ENCODE results near the gene MYBPC3. TPM values are rescaled to one million over a fixed set of nuclear protein-coding genes. Genes with fewer than 3 reads are reported as not detected.

Gene MYBPC3
- total and polyA plus RNA-seq, 2 donors (not counting 3 experiments of a cell fraction or from before 2014, with no cell fraction given) = not detected

DNA sequence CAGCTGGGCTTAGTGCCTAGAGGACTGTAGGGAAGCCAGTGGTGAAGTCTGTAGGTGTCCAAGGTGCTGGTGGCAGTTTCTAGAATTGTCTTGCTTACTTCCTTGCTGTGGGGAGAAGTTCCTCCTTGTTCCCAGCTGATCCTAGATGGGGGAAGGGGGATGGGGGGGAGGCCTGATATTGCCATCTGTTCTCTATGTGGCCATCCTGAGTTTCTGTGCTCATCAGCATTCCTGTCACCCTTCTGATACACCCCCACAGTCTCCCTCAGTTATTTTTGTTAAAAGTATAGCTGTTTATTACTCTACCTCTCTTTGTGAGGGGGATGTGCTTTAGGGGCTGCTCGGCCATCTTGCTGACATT, 46.0 kb downstream of the MYBPC3 start:
- DNase-seq (ENCODE audit: low read depth, low spot score) (no peak), FAIRE-seq (no peak)
- Histone ChIP-seq H3K36me3 (ENCODE audit: control insufficient read depth in 2 of 2, extremely low read depth in 1 of 2, insufficient read depth in 2 of 2, low read length in 2 of 2) (peaks cover 3 to 34% of the 10 kb centered on the region in 2 experiments), H3K9me3 (replicated peaks; ENCODE audit: control insufficient read depth, insufficient read depth, low read length) (no peaks in the 10 kb centered on the region), H3K27me3 (ENCODE audit: control insufficient read depth in 2 of 2, insufficient read depth in 2 of 2, low read length in 2 of 2) (no peaks in the 10 kb centered on the region), H4K20me1 (replicated peaks; ENCODE audit: control insufficient read depth, extremely low read depth, insufficient read depth, low read length) (no peaks in the 10 kb centered on the region), H3K9ac (replicated peaks; ENCODE audit: extremely low read depth, insufficient read depth, low read length) (no peak overlapping the region), H2AFZ (ENCODE audit: low read depth, low read length) (no peak overlapping the region), H3K4me2 (ENCODE audit: insufficient read depth, low read length) (no peak overlapping the region), H3K79me2 (ENCODE audit: control insufficient read depth, insufficient read depth, low read length) (no peaks in the 10 kb centered on the region), H3K4me3 (replicated peaks in 1 of 3; ENCODE audit: insufficient read depth in 1 of 3, low read depth in 1 of 3, low read length in 3 of 3) (no peak overlapping the region), H3K9me1 (replicated peaks; ENCODE audit: control insufficient read depth, extremely low read depth, insufficient read depth, low read length) (no peaks in the 10 kb centered on the region), H3K27ac (ENCODE audit: insufficient read depth, low read depth, low read length) (no peak overlapping the region), H3K4me1 (ENCODE audit: control insufficient read depth, extremely low read depth, insufficient read depth, low read length) (no peaks in the 10 kb centered on the region)
- CTCF ChIA-PET = interaction anchor here (0.6 to 1.1 kb wide), 3 partner anchors 11 to 148 kb away, joined by 3 to 4 read pairs (median 3); no protein-coding TSS in a partner anchor
- TF ChIP-seq FOS (IDR thresholded peaks at IDR 0.05; ENCODE audit: borderline replicate concordance, insufficient read depth, low read length) (no peak), JUN (IDR thresholded peaks at IDR 0.05; ENCODE audit: borderline replicate concordance, insufficient read depth, insufficient read length, low read depth) (no peak), POLR2A (IDR thresholded peaks at IDR 0.05; ENCODE audit: low read depth, low read length) (no peak), GATA2 (IDR thresholded peaks at IDR 0.05; ENCODE audit: insufficient read depth, insufficient read length, low read depth, low read length) (no peak), POLR2AphosphoS5 (IDR thresholded peaks at IDR 0.05; ENCODE audit: insufficient read depth, low read depth, low read length) (no peak)
- TF ChIP-seq, protein P1, sequence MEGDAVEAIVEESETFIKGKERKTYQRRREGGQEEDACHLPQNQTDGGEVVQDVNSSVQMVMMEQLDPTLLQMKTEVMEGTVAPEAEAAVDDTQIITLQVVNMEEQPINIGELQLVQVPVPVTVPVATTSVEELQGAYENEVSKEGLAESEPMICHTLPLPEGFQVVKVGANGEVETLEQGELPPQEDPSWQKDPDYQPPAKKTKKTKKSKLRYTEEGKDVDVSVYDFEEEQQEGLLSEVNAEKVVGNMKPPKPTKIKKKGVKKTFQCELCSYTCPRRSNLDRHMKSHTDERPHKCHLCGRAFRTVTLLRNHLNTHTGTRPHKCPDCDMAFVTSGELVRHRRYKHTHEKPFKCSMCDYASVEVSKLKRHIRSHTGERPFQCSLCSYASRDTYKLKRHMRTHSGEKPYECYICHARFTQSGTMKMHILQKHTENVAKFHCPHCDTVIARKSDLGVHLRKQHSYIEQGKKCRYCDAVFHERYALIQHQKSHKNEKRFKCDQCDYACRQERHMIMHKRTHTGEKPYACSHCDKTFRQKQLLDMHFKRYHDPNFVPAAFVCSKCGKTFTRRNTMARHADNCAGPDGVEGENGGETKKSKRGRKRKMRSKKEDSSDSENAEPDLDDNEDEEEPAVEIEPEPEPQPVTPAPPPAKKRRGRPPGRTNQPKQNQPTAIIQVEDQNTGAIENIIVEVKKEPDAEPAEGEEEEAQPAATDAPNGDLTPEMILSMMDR (IDR thresholded peaks at IDR 0.05; ENCODE audit: extremely low read depth in 1 of 2, insufficient read depth in 1 of 2, low read depth in 1 of 2, low read length in 2 of 2) = no peak
- TF ChIP-seq, protein P2, sequence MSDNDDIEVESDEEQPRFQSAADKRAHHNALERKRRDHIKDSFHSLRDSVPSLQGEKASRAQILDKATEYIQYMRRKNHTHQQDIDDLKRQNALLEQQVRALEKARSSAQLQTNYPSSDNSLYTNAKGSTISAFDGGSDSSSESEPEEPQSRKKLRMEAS (IDR thresholded peaks at IDR 0.05; ENCODE audit: insufficient read depth, insufficient read length) = no peak
- no TSS peak for BruUV-seq (replicated peaks)
- dilution Hi-C loops (cut with MboI; ENCODE audit: extremely low pct_ligation_motif_present, low sequenced_read_pairs) (no loop called here), intact Hi-C loops (cut with micrococcal nuclease) (no loop called here)
- POLR2A ChIA-PET = no interaction called here

Data from endothelial cell of umbilical vein (primary cell).